ENCODE data around the gene KRT20. TPM values are rescaled to one million over a fixed set of nuclear protein-coding genes. Genes with fewer than 3 reads are reported as not detected.

The KRT20 gene
- total and polyA plus RNA-seq, 9 of the 15 experiments (the other 6 are each of a cell fraction or from before 2014, with no cell fraction given) = 0.44 TPM; not detected in 8

GRCh38 chr17:40886090-40886489, 1.0 kb upstream of the KRT20 start:
- TF ChIP-seq ASH1L (IDR thresholded peaks at IDR 0.05; ENCODE audit: borderline replicate concordance, low read depth, partially characterized antibody) = no peak
- no peak for TF ChIP-seq DIDO1 (tag; IDR thresholded peaks at IDR 0.05; ENCODE audit: low read depth)
- no peak for TF ChIP-seq RFX5 (IDR thresholded peaks at IDR 0.05; ENCODE audit: low read depth, low read length)
- no peak for TF ChIP-seq HDGF (IDR thresholded peaks at IDR 0.05)
- no peak for TF ChIP-seq U2AF1 (optimal IDR thresholded peaks at IDR 0.05; ENCODE audit: low read depth, low read length)
- POLR2A ChIA-PET = no interaction called here
- intact Hi-C loops (cut with micrococcal nuclease) = no loop called here

DNA sequence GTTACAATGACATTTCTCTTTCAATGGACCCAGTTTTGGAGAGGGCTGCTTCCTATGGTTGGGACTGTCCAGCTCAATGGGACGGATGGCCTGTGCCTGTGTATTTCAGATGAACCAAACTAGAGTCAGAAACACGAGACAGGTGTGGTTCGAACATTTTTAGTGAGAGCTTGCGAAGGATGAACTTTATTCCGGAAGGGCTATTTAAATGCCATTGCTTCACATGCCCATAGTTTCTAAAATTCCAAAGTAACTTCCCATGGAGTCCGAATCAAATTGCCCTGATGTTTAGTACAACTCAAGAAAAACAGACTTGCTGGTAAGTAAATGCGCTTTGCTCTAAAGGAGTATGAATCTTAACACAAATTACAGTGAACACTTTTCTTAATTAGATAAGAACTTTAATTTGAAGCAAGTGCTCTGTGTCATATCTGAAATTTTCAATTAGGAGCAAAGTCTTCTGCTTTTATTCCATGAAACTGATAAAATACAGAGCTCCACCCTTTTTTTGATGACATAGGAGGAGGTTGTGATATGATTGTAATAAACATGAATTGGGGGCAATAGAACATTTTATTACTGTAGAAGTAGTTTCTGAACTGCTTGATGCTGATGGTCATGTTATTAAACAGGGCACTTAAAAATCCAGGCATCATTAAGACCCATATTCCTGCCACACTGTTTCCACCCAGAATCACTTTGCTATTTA, 1.3 kb downstream of the KRT20 start:
- no peak overlapping the region for H3K4me3 ChIP-seq
- CTCF ChIA-PET (ENCODE audit: low intra/inter-chr PET ratio) = no interaction called here
- H3K4me1 ChIP-seq (replicated peaks in 1 of 2; ENCODE audit: control insufficient read depth in 2 of 2, insufficient read depth in 2 of 2, low read length in 2 of 2) = no peaks in the 10 kb centered on the region
- H4K20me1 ChIP-seq (replicated peaks; ENCODE audit: control insufficient read depth, insufficient read depth, low read length) = no peaks in the 10 kb centered on the region
- no TSS peak for BruUV-seq (replicated peaks)
- WGBS (ENCODE audit: insufficient coverage, low coverage, missing lambda C conversion rate) = 14% methylated on average over 7 of the region's 7 CpGs
- no peak overlapping the region for H3K27ac ChIP-seq (ENCODE audit: extremely low read depth, low read depth, low read length)
- no peak overlapping the region for H3K4me2 ChIP-seq (ENCODE audit: insufficient read depth, low read length)
- TF ChIP-seq HOXB6 (CRISPR knock-in tag; IDR thresholded peaks at IDR 0.05; ENCODE audit: borderline replicate concordance) = no peak
- DNase-seq (ENCODE audit: extremely low read depth in 1 of 4, low spot score in 3 of 4) = no peak
- no peak overlapping the region for H3K9ac ChIP-seq (ENCODE audit: insufficient read depth in 1 of 2, low read depth in 2 of 2, low read length in 2 of 2)
- H3K79me2 ChIP-seq (ENCODE audit: control insufficient read depth, insufficient read depth, low read length) = no peaks in the 10 kb centered on the region
- FAIRE-seq = peak; percentile 37
- H3K9me1 ChIP-seq (ENCODE audit: control insufficient read depth, insufficient read depth, low read length) = no peaks in the 10 kb centered on the region
- intact Hi-C loops (cut with micrococcal nuclease) (no loop called here), in situ Hi-C loops (cut with MboI) (no loop called here)
- POLR2A ChIA-PET = interaction anchor here (0.7 to 0.8 kb wide), 2 partner anchors 11 to 62 kb away, joined by 3 read pairs; no protein-coding TSS in a partner anchor
- H3K36me3 ChIP-seq (ENCODE audit: control insufficient read depth, insufficient read depth, low read length) = no peaks in the 10 kb centered on the region
- H2AFZ ChIP-seq (ENCODE audit: low read depth, low read length) = no peak overlapping the region
- peaks cover 7 to 12% of the 10 kb centered on the region in 2 experiments; a peak in 4 of 5 replicates for H3K27me3 ChIP-seq (ENCODE audit: control insufficient read depth in 2 of 2, insufficient read depth in 2 of 2, low read length in 2 of 2)
- ATAC-seq = no peak
- no peaks in the 10 kb centered on the region for H3K9me3 ChIP-seq (replicated peaks; ENCODE audit: control insufficient read depth, insufficient read depth, low read depth, low read length)

More at GRCh38 chr17:40886090-40886489, 1.0 kb upstream of the KRT20 start:
- Histone ChIP-seq H4K20me1 (replicated peaks; ENCODE audit: control insufficient read depth, insufficient read depth, low read length) (no peaks in the 10 kb centered on the region), H3K9ac (ENCODE audit: insufficient read depth in 1 of 2, low read depth in 2 of 2, low read length in 2 of 2) (no peak overlapping the region), H3K4me3 (no peak overlapping the region), H3K79me2 (ENCODE audit: control insufficient read depth, insufficient read depth, low read length) (no peaks in the 10 kb centered on the region), H3K27me3 (ENCODE audit: control insufficient read depth in 2 of 2, insufficient read depth in 2 of 2, low read length in 2 of 2) (peaks cover 11 to 20% of the 10 kb centered on the region in 2 experiments; a peak in 4 of 5 replicates), H3K9me1 (ENCODE audit: control insufficient read depth, insufficient read depth, low read length) (no peaks in the 10 kb centered on the region), H2AFZ (ENCODE audit: low read depth, low read length) (no peak overlapping the region), H3K9me3 (replicated peaks; ENCODE audit: control insufficient read depth, insufficient read depth, low read depth, low read length) (no peaks in the 10 kb centered on the region), H3K4me2 (ENCODE audit: insufficient read depth, low read length) (no peak overlapping the region), H3K36me3 (ENCODE audit: control insufficient read depth, insufficient read depth, low read length) (no peaks in the 10 kb centered on the region), H3K4me1 (replicated peaks in 1 of 2; ENCODE audit: control insufficient read depth in 2 of 2, insufficient read depth in 2 of 2, low read length in 2 of 2) (no peaks in the 10 kb centered on the region), H3K27ac (ENCODE audit: extremely low read depth, low read depth, low read length) (no peak overlapping the region)
- WGBS (ENCODE audit: insufficient coverage, low coverage, missing lambda C conversion rate) = 0% methylated on average over 3 of the region's 3 CpGs
- no peak for DNase-seq (ENCODE audit: extremely low read depth in 1 of 4, low spot score in 3 of 4)
- no peak for ATAC-seq
- no TSS peak for BruUV-seq (replicated peaks)
- CTCF ChIA-PET (ENCODE audit: low intra/inter-chr PET ratio) = no interaction called here
- FAIRE-seq = no peak
- in situ Hi-C loops (cut with MboI) = no loop called here
